NB4 (cell line): Measurements from ENCODE around the gene RCOR2.

ENCODE experiments used
- CTCF ChIP-seq: IDR thresholded peaks from one replicate; pipeline ENCODE4 v1.5.1; 2012; ENCODE audit warnings: low read depth, low read length
- MYC ChIP-seq: IDR thresholded peaks from 2 replicates; pipeline ENCODE4 v1.6.1; 2011; ENCODE audit warnings: low read depth, low read length
- POLR2A ChIP-seq: IDR thresholded peaks from 2 replicates; pipeline ENCODE4 v1.6.1; 2011; ENCODE audit warnings: mild to moderate bottlenecking; ENCODE audit not compliant: insufficient read length; ENCODE audit errors: extremely low read depth
- TF ChIP-seq, protein P1 (sequence below): IDR thresholded peaks from 2 replicates; pipeline ENCODE4 v1.6.1; 2011; ENCODE audit warnings: low read depth, low read length

DNA sequence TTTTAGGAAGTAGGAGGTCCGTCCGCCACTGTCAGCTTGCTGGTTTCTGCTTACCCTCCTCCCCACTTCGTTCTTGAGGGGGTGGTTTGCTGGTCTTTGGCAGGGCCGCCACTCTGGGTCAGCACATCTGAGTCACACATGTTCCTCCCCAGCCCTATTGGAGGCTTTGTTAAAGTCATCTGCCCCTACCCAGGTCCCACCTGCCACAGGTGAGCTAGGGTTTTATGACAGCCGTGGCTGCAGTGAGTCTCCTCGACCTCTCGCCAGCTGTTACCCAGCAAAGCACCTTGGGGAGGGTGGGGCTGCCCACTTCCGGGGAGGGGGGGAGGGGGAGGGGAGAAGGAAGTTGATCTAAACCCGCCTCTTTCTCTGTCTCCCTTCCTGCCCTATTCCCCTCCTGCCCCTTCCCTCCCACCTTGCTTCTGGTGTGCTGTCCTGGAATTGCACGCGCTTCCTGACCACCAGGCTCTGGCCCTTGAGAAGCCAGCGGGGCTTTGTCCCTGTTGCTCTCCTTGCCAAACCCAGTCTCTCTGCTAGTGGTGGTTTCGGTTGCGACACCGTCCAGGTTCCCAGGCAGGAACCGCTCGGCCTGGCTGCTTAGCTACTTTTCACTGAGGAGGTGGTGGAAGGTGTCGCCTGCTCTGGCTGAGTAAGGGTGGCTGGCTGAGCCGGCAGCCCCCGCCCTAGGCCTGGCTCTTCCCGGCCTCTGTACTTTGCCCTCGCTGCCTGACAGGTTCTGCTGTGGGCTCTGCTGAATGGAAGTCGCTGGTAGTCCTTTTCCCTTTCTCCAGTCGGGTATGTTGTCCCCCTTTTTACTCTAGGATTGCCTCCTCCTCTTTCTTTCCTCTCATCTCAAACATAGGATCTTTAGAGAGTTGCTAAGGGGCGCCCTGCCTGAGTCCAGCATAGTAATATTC lies 28.5 kb downstream of the RCOR2 start:
- TF ChIP-seq POLR2A (peak; percentile 17), CTCF (no peak), MYC (peak; percentile 27)
- TF ChIP-seq, protein P1, sequence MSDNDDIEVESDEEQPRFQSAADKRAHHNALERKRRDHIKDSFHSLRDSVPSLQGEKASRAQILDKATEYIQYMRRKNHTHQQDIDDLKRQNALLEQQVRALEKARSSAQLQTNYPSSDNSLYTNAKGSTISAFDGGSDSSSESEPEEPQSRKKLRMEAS = peak; percentile 47
